Measurements from ENCODE around the gene CEP162. TPM values are rescaled to one million over a fixed set of nuclear protein-coding genes. Genes with fewer than 3 reads are reported as not detected.
"Not testable (repeated sequence)": the region's sequence is repeated elsewhere in the genome, so short reads cannot be mapped to it uniquely, and the experiment has no call there.

CEP162 gene
- total and polyA plus RNA-seq, 2 experiments from 2014 or later = 6.2 to 9.8 TPM

DNA sequence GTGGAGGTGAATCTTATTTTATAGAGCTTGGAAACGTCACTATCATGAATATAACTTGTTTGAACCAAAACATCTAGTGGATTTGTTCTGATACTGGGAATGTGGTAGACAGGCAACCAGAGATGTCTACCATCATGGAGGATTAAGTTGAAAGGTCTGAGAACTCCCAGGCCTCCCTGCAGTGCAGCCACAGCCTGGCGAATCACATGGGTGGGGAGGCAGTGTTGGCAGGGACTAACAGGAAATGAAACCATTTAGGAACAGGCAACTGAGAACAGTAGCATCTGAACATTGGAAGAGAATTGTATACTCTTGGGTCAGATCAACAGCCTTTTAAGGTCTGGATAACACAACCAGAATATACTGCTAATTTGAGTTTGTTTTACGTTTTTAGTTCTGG, 22.3 kb upstream of the CEP162 start:
- H3K36me3 ChIP-seq = no peaks in the 10 kb centered on the region
- peak in 1 of 2 donors; percentile 38 for DNase-seq (ENCODE audit: low read depth in 1 of 2, low spot score in 1 of 2)

GRCh38 chr6:84244416-84245081, 17.1 kb upstream of the CEP162 start:
- not testable (repeated sequence) for H3K9me3 ChIP-seq (ENCODE audit: low read depth); H3K4me3 ChIP-seq
- peaks cover 11% of the 10 kb centered on the region for H3K27me3 ChIP-seq

More for the DNA sequence above, 22.3 kb upstream of the CEP162 start:
- H3K4me3 ChIP-seq = no peak overlapping the region
- no peak overlapping the region for H3K27ac ChIP-seq
- peaks cover 10% of the 10 kb centered on the region for H3K4me1 ChIP-seq (ENCODE audit: low read depth)
- TF ChIP-seq, protein P1, sequence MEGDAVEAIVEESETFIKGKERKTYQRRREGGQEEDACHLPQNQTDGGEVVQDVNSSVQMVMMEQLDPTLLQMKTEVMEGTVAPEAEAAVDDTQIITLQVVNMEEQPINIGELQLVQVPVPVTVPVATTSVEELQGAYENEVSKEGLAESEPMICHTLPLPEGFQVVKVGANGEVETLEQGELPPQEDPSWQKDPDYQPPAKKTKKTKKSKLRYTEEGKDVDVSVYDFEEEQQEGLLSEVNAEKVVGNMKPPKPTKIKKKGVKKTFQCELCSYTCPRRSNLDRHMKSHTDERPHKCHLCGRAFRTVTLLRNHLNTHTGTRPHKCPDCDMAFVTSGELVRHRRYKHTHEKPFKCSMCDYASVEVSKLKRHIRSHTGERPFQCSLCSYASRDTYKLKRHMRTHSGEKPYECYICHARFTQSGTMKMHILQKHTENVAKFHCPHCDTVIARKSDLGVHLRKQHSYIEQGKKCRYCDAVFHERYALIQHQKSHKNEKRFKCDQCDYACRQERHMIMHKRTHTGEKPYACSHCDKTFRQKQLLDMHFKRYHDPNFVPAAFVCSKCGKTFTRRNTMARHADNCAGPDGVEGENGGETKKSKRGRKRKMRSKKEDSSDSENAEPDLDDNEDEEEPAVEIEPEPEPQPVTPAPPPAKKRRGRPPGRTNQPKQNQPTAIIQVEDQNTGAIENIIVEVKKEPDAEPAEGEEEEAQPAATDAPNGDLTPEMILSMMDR (IDR thresholded peaks at IDR 0.05; ENCODE audit: low read depth, low read length) = no peak
- H3K9me3 ChIP-seq (ENCODE audit: low read depth) = no peaks in the 10 kb centered on the region
- peaks cover 7% of the 10 kb centered on the region for H3K27me3 ChIP-seq

GRCh38 chr6:84243240-84243639, 15.8 kb upstream of the CEP162 start:
- no peak overlapping the region for H3K27ac ChIP-seq
- peak in 1 of 2 donors; percentile 45 for DNase-seq (ENCODE audit: low read depth in 1 of 2, low spot score in 1 of 2)
- TF ChIP-seq, protein P1 (IDR thresholded peaks at IDR 0.05; ENCODE audit: low read depth, low read length) = peak; percentile 25
- H3K27me3 ChIP-seq = peaks cover 11% of the 10 kb centered on the region
- H3K4me3 ChIP-seq = no peak overlapping the region
- H3K4me1 ChIP-seq (ENCODE audit: low read depth) = no peaks in the 10 kb centered on the region
- no peaks in the 10 kb centered on the region for H3K9me3 ChIP-seq (ENCODE audit: low read depth)
- no peaks in the 10 kb centered on the region for H3K36me3 ChIP-seq

More at GRCh38 chr6:84244416-84245081, 17.1 kb upstream of the CEP162 start:
- H3K36me3 ChIP-seq; H3K4me1 ChIP-seq (ENCODE audit: low read depth); DNase-seq (ENCODE audit: low read depth in 1 of 2, low spot score in 1 of 2); H3K27ac ChIP-seq: not testable (repeated sequence)

DNA sequence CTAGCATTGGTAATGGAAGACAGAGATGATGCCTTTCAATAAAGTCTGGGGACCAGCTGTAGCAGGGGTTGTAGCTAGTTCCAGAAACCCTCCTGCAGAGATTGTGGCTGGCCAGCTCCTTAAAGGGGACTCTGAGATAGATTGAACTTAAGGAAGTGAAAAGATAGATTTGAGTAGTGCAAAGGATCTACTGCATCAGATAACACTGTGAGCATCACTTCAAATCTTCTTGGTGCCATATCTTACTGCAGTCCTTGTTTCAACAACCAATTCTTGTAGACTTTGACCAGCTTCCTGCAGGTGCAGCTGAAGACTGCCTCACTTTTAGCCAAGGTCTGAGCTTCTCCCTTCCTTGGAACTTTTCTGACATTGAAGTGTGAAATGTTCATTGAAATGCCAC, 14.8 kb upstream of the CEP162 start:
- Histone ChIP-seq H3K36me3 (no peaks in the 10 kb centered on the region), H3K27me3 (peaks cover 11% of the 10 kb centered on the region), H3K27ac (no peak overlapping the region), H3K9me3 (ENCODE audit: low read depth) (no peaks in the 10 kb centered on the region), H3K4me1 (ENCODE audit: low read depth) (no peaks in the 10 kb centered on the region), H3K4me3 (no peak overlapping the region)
- no peak for DNase-seq (ENCODE audit: low read depth in 1 of 2, low spot score in 1 of 2)
- TF ChIP-seq, protein P1 (IDR thresholded peaks at IDR 0.05; ENCODE audit: low read depth, low read length) = no peak

- Histone ChIP-seq H3K27ac (no peak overlapping the region), H3K4me3 (peak overlapping the region; percentile 94), H3K36me3 (no peaks in the 10 kb centered on the region), H3K4me1 (ENCODE audit: low read depth) (no peaks in the 10 kb centered on the region), H3K9me3 (ENCODE audit: low read depth) (no peaks in the 10 kb centered on the region), H3K27me3 (peaks cover 46% of the 10 kb centered on the region)
- TF ChIP-seq, protein P1 (IDR thresholded peaks at IDR 0.05; ENCODE audit: low read depth, low read length) = no peak
- DNase-seq (ENCODE audit: low read depth in 1 of 2, low spot score in 1 of 2) = no peak
Measured at GRCh38 chr6:84228198-84228543, 728 bp upstream of the CEP162 start.

GRCh38 chr6:84227044-84227433, 404 bp downstream of the CEP162 start:
- TF ChIP-seq, protein P1 (IDR thresholded peaks at IDR 0.05; ENCODE audit: low read depth, low read length) = no peak
- Histone ChIP-seq H3K4me3 (peak overlapping the region; percentile 94), H3K27ac (no peak overlapping the region), H3K27me3 (peaks cover 35% of the 10 kb centered on the region), H3K36me3 (no peaks in the 10 kb centered on the region), H3K4me1 (ENCODE audit: low read depth) (no peaks in the 10 kb centered on the region), H3K9me3 (ENCODE audit: low read depth) (no peaks in the 10 kb centered on the region)
- DNase-seq (ENCODE audit: low read depth in 1 of 2, low spot score in 1 of 2) = peak in 1 of 2 donors; percentile 23

Data from cardiac muscle cell (in vitro differentiated cells and primary cell).